ENCODE measurements around the gene AURKAIP1. TPM values are rescaled to one million over a fixed set of nuclear protein-coding genes. Genes with fewer than 3 reads are reported as not detected.

Gene AURKAIP1
- total RNA-seq, 6 experiments from 2014 or later = 178 to 206 (median 196) TPM

DNA sequence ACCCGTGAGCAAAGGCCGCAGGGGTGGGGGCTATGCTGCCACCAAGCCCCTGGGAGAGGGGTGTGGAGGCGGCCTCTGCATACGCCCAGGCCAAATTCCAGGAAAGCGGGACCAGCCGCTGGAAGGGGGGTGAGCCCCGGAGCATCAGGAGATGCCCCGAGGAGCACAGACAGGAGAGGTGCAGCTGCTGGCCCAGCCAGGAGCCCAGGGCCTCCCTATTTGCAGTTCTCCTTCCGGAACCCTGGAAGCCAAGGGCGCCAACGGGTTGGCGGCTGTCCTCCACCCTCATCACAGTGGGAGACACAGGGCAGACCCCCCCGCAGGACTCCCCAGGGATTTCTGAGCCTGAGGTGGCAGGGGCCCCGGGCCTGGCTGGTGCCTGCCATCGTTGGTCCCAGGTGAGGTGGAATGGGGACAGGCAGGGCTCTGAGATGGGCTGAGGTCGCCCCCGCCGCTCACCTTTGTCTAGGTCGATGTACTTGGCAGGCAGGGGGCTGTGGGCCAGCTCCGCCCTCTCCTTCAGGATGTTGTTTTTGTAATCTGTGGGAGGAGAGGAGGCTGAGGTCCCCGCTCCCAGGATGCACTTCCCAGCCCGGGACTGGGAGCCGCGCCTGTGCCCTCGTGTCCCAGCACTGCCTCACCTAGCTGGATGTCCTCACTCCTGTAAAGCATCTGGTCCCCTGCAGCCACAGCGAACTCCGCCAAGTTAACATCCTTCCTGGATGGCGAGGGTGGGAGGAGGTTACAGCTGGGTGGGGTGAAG lies 21.4 kb downstream of the AURKAIP1 start:
- peak overlapping the region; percentile 69; the same call in 1 of the 2 replicates for H3K4me3 Mint-ChIP-seq
- H3K9me3 Mint-ChIP-seq = no peaks in the 10 kb centered on the region
- peaks cover 18% of the 10 kb centered on the region for H3K27me3 Mint-ChIP-seq (ENCODE audit: insufficient read depth)
- TF ChIP-seq, protein P1, sequence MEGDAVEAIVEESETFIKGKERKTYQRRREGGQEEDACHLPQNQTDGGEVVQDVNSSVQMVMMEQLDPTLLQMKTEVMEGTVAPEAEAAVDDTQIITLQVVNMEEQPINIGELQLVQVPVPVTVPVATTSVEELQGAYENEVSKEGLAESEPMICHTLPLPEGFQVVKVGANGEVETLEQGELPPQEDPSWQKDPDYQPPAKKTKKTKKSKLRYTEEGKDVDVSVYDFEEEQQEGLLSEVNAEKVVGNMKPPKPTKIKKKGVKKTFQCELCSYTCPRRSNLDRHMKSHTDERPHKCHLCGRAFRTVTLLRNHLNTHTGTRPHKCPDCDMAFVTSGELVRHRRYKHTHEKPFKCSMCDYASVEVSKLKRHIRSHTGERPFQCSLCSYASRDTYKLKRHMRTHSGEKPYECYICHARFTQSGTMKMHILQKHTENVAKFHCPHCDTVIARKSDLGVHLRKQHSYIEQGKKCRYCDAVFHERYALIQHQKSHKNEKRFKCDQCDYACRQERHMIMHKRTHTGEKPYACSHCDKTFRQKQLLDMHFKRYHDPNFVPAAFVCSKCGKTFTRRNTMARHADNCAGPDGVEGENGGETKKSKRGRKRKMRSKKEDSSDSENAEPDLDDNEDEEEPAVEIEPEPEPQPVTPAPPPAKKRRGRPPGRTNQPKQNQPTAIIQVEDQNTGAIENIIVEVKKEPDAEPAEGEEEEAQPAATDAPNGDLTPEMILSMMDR (IDR thresholded peaks at IDR 0.05) = no peak
- peak overlapping the region; percentile 84 for H3K27ac Mint-ChIP-seq
- no peak for DNase-seq
- peaks cover 13% of the 10 kb centered on the region for H3K4me1 Mint-ChIP-seq (ENCODE audit: low read depth)
- H3K36me3 Mint-ChIP-seq (ENCODE audit: low read depth) = peaks cover 17% of the 10 kb centered on the region

DNA sequence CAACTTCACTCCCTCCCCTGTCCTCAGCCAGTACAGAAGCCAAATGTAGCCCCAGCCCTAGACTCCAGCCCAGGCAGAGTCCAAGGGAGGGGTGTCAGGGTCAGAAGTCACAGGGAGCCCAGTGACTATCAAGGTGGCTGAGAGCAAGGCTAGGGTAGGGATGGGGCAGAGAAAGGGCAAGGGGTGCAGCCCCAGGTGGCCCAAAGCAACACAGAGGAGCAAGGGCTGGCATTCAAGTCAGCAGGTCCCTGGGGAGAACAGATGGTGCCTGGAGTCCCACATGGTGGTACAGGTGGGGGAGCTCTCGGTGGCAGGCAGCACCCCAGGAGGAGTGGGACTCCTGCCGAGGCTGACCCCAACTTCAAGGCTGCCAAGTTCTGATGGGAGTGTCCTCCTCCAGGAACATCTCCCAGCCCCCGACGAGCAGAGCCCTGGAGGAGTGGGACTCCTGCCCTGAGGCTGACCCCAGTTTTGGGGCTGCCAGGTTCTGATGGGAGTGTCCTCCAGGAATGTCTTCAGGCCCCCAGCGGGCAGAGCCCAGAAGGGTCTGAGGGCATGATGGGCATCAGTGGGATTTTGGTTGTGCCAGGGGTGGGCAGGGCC lies 22.1 kb downstream of the AURKAIP1 start:
- H3K9me3 Mint-ChIP-seq = no peaks in the 10 kb centered on the region
- H3K4me1 Mint-ChIP-seq (ENCODE audit: low read depth) = peaks cover 13% of the 10 kb centered on the region
- no peak for DNase-seq
- peaks cover 17% of the 10 kb centered on the region for H3K36me3 Mint-ChIP-seq (ENCODE audit: low read depth)
- peak overlapping the region; percentile 84 for H3K27ac Mint-ChIP-seq
- H3K4me3 Mint-ChIP-seq = peak overlapping the region; percentile 69
- H3K27me3 Mint-ChIP-seq (ENCODE audit: insufficient read depth) = peaks cover 18% of the 10 kb centered on the region
- TF ChIP-seq, protein P1 (IDR thresholded peaks at IDR 0.05) = no peak

DNA sequence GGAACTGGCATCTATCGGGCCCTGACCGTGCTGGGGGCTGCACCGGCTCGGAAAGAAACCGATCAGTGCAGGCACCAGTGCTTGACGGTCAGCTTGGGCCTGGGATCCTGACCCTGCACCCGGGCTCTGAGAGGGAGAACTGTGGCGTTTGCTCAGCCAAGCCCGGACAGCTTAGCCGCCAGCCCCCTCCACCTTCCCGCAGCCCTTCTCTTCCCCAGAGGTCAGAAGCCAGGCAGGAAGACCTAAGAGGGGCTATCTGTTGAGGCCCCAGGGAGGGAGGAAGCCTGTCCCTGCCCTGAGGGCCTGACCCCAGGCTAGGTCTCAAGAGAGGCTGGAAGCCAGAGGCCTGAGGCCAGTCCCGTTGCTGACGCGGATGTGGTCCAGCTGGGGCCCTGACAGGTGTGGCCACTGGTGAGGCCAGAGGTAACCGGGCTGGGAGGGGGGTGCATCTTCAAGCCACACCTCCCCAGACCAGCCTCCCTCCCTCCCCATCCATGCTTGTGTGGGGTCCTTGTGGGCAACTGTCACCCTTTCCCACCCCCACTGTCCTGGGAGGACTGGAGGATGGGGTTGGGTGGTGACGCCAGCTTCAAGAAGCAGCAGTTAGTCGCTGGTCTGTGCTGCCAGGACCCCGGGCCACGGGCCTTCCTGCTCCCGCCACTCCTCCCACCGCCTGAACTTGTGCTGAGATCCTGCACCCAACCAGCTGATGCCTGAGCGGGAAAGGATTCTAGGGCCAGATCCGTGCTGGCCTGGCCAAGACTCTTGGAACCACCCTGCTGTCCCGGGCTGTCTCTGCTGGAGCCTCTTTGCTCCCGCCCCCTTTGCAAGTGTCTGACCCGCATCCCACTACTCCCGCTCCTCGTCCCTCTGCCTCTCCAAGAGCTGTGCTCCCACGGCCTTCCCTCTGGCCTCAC lies 23.2 kb downstream of the AURKAIP1 start:
- DNase-seq = peak; percentile 53
- Mint-ChIP-seq H3K4me3 (peak overlapping the region; percentile 69), H3K9me3 (no peaks in the 10 kb centered on the region), H3K27me3 (ENCODE audit: insufficient read depth) (peaks cover 17% of the 10 kb centered on the region), H3K27ac (peak overlapping the region; percentile 84), H3K36me3 (ENCODE audit: low read depth) (peaks cover 10% of the 10 kb centered on the region), H3K4me1 (ENCODE audit: low read depth) (peaks cover 23% of the 10 kb centered on the region)
- TF ChIP-seq, protein P1 (IDR thresholded peaks at IDR 0.05) = no peak

DNA sequence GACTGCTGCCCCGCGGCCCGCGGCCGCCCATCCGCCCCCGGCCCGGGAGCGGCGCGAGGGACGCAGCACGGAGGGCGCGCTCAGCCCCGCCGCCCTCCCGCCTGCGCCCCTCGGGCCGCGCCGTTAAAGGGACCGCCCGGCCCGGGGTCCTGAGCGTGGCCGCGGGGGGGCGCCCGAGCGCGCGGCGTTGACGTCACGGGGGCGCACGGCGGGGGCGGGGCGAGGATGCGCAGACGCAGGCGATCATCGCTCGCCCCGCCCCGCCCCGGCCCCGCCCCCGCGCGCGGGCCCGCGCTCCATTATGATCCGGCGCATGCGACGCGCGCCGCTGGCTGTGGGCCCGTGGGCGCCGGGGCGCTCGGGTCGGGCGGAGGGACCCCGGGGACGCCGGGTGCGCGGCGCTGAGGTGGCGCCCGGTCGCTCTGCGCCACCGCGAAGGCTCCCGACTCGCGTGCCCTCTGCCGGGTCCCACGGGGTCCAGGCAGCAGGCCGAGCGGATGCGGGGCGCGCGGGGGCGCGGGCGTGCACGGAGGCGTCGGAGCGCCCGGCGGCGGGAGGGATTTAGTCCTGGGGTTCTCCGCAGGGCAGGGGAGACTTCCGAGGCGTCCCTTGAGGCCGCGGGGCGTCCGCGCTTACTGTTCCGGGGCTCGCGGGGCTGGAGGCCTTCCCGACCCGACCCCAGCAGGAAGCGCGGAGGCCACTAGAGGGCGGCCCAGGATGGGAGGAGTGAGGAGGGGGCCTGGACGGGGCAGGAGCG lies 25.6 kb downstream of the AURKAIP1 start, which contains the start of gene DVL1:
DVL1 (minus strand) TSS at position 163 of the 757 bp plus-strand sequence. CDS start 353 bp downstream, outside the sequence.
- H3K9me3 Mint-ChIP-seq = no peaks in the 10 kb centered on the region
- peaks cover 10% of the 10 kb centered on the region for H3K36me3 Mint-ChIP-seq (ENCODE audit: low read depth)
- peak within 1 kb of the TSS; percentile 91 for H3K4me3 Mint-ChIP-seq
- peaks cover 17% of the 10 kb centered on the region for H3K27me3 Mint-ChIP-seq (ENCODE audit: insufficient read depth)
- TF ChIP-seq, protein P1 (IDR thresholded peaks at IDR 0.05) = peak; percentile 65
- peak within 1 kb of the TSS; percentile 89 for H3K27ac Mint-ChIP-seq
- peak; percentile 74 for DNase-seq
- H3K4me1 Mint-ChIP-seq (ENCODE audit: low read depth) = peaks cover 41% of the 10 kb centered on the region

Data from HFFc6 (cell line).